Lower leg skin (tissue), 4 donors: ENCODE data around the gene COG5. TPM values are rescaled to one million over a fixed set of nuclear protein-coding genes. Genes with fewer than 3 reads are reported as not detected.

Source experiments
- DNase-seq, 2 donors: peaks; one replicate each; pipeline ENCODE4 v3.0.0-alpha.2; 2019; ENCODE audit warnings: low spot score in 2 of 2
- H3K4me3 ChIP-seq: fragments of 200-600 bp; sonication (generic); 2 replicates; pipeline ENCODE4 v1.5.1; 2017; ENCODE audit warnings: mild to moderate bottlenecking, low read depth; ENCODE audit not compliant: poor library complexity, severe bottlenecking
- POLR2A ChIP-seq, 2 donors: fragments of 450-650 bp; IDR thresholded peaks; one replicate each; pipeline ENCODE4 v1.6.1; 2016 to 2017; ENCODE audit warnings: antibody characterized with exemption in 2 of 2, mild to moderate bottlenecking in 1 of 2, moderate library complexity in 1 of 2
- WGBS, 2 donors: methylation state at CpG; one replicate each; pipeline ENCODE4 v1.1.5; 2018; 5-methylcytosine and 5-hydroxymethylcytosine counted together
- intact Hi-C: fragments of 100-400 bp; cut with DNase I; formaldehyde crosslinking; loops from one replicate; pipeline ENCODE4 v1.15.0; 2023; ENCODE audit warnings: low total_unique reads
- total RNA-seq, 4 donors: library from RNA; depleted of rRNA; stranded (reverse); fragments of >200 nt; gene quantifications; one replicate each; pipeline ENCODE4 v1.1.0, GENCODE V29; 2016
- TF ChIP-seq, protein P1 (sequence below), 3 donors: fragments of 450-650 bp; IDR thresholded peaks; one replicate each; pipeline ENCODE4 v1.5.1; 2016; ENCODE audit warnings: antibody characterized with exemption in 3 of 3, mild to moderate bottlenecking in 3 of 3, moderate library complexity in 2 of 3

The COG5 gene
- total RNA-seq, 4 donors from 2014 or later = 34.4 to 50.6 (median 43.4) TPM

DNA sequence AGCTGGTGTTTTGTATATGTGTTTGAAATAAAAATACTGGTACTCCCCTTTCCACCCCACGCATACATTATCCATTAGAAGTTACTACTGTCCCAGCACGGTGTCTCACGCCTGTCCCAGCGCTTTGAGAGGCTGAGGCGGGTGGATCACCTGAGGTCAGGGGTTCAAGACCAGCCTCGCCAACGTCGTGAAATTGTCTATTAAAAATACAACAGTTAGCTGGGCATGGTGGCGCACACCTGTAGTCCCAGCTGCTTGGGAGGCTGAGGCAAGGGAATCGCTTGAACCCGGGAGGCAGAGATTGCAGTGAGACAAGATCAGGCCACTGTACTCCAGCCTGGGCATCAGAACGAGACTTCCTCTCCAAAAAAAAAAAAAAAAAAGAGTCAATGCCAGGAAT lies 392.2 kb downstream of the COG5 start:
- WGBS, 2 donors = 86 to 90% methylated on average over 12 of the region's 12 CpGs

GRCh38 chr7:107170051-107170915 lies 393.4 kb downstream of the COG5 start:
- TF ChIP-seq, protein P1, sequence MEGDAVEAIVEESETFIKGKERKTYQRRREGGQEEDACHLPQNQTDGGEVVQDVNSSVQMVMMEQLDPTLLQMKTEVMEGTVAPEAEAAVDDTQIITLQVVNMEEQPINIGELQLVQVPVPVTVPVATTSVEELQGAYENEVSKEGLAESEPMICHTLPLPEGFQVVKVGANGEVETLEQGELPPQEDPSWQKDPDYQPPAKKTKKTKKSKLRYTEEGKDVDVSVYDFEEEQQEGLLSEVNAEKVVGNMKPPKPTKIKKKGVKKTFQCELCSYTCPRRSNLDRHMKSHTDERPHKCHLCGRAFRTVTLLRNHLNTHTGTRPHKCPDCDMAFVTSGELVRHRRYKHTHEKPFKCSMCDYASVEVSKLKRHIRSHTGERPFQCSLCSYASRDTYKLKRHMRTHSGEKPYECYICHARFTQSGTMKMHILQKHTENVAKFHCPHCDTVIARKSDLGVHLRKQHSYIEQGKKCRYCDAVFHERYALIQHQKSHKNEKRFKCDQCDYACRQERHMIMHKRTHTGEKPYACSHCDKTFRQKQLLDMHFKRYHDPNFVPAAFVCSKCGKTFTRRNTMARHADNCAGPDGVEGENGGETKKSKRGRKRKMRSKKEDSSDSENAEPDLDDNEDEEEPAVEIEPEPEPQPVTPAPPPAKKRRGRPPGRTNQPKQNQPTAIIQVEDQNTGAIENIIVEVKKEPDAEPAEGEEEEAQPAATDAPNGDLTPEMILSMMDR (IDR thresholded peaks at IDR 0.05) = no peak
- TF ChIP-seq POLR2A (IDR thresholded peaks at IDR 0.05) = no peak
- intact Hi-C loops = no loop called here
- no peak for DNase-seq
- WGBS, 2 donors = 10 to 12% methylated on average over 13 of the region's 13 CpGs
- peak overlapping the region; percentile 92 for H3K4me3 ChIP-seq

More for the DNA sequence above, 392.2 kb downstream of the COG5 start:
- DNase-seq = no peak
- TF ChIP-seq POLR2A (IDR thresholded peaks at IDR 0.05) = no peak
- TF ChIP-seq, protein P1 (IDR thresholded peaks at IDR 0.05) = no peak
- H3K4me3 ChIP-seq = no peak overlapping the region
- intact Hi-C loops = no loop called here

DNA sequence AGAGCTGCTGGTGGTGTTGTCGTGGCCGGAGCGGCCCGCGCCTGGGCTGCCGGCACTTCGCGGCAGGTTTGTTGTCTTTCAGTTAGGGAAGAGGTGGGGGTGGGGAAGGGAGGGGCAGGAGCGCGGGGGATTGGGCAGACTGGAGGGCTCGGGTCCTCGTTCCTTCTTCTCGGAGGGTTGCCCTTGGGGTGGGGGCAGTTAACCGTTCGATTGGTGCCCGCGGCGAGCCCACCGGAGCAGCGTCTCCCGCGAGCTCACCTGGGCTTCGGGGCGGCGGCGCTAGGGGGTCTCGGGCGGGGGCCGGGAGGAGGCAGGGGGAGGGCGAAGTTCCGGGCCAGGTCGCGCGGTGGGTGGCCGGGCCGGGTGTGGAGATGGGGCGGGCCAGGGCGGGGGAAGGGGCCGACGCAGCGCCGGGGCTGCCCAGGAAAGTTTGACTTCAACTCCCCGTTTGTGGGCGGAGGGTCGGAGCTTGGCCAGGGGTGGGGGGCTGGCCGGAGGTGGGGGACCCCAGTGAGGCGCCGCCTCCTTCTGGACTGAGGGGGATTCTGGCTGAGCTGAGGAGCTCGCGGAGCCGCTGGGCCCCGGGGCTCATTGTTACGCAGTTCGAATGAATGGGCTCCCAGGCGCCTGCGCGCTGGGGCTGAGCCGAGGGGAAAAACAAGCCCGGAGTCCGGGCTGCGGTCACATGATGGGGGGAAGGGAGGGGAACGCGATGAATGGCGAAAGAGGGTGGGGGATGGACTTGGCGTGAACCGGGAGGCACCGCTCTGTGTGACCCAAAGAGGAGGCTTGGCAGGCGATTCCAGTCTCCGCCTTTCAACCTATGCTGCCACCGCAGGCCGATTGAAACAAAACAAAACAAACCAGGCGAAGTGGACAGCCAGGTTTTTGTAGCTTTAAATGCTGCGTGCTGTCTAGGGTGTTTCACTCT lies 394.3 kb downstream of the COG5 start:
- TF ChIP-seq, protein P1 (IDR thresholded peaks at IDR 0.05) = no peak
- TF ChIP-seq POLR2A (IDR thresholded peaks at IDR 0.05) = no peak
- intact Hi-C loops = no loop called here
- peak overlapping the region; percentile 92 for H3K4me3 ChIP-seq
- WGBS, 2 donors = 0% methylated on average over 54 to 58 of the region's 73 CpGs
- peak; percentile 97 to 99 for DNase-seq

DNA sequence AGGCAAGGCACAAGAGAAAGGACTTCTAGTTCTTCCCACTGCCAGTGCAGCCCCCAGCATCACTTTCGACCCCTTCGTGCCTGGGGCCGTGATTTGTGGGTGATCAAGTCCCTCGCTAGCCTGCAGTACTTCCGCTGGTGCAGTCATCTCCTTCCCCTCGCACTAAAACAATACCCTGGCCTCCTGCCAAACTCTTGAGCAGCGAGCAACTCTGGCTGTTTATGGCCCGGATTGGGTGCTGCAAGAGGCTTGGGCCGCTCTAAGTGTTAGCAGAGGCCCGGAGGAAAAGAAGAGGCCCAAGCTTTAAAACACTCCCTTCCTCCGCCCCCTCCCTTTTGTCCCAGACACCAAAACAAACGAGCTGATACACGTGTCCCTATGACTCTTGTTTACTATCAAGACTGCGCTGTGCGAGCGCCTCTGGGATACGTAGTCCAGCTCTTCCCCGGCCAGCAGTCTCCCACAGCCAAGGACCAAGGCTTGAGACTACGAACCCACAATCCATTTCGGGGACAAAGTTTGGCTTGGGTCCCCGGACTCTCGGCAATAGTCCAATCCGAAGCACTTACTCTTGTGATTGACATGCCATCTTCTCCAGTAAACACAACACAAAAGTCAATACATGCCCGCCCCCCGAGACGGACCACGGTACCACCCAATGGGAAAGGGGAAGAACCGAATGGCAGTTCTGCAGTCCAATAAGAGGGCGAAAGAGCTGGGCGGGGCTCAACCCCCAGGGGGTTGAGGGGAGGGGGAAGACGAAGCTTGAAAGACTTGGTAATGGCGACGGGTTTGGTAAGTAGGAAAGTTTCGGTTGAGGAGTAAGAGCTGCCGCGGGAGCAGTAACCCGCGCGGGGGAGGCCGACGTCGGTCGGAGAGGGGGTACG lies 395.2 kb downstream of the COG5 start, which contains the start of gene HBP1:
TSS of gene HBP1 (plus strand) at position 771 of the 887 bp plus-strand sequence. CDS start 10,891 bp downstream, outside the sequence.
- TF ChIP-seq, protein P1 (IDR thresholded peaks at IDR 0.05) = no peak
- TF ChIP-seq POLR2A (IDR thresholded peaks at IDR 0.05) = peak in 1 of 2 donors; percentile 54
- intact Hi-C loops = no loop called here
- peak; percentile 100 for DNase-seq
- peak within 1 kb of the TSS; percentile 92 for H3K4me3 ChIP-seq
- WGBS, 2 donors = 0 to 1% methylated on average over 44 of the region's 44 CpGs
